Pulmonary artery endothelial cell (primary cell): ENCODE data around the gene LILRB1. TPM values are rescaled to one million over a fixed set of nuclear protein-coding genes. Genes with fewer than 3 reads are reported as not detected.
"Not testable (repeated sequence)": the region's sequence is repeated elsewhere in the genome, so short reads cannot be mapped to it uniquely, and the experiment has no call there.

Experiments
- DNase-seq: peaks from one replicate; pipeline ENCODE4 v3.0.0-alpha.2; 2011; ENCODE audit warnings: low read depth, low spot score
- total RNA-seq: library from RNA; depleted of rRNA; stranded (reverse); fragments of >200 nt; gene quantifications from 2 replicates; pipeline ENCODE4 v1.2.3, GENCODE V29; 2014

Gene LILRB1
- total RNA-seq, 1 donor from 2014 or later = not detected

DNA sequence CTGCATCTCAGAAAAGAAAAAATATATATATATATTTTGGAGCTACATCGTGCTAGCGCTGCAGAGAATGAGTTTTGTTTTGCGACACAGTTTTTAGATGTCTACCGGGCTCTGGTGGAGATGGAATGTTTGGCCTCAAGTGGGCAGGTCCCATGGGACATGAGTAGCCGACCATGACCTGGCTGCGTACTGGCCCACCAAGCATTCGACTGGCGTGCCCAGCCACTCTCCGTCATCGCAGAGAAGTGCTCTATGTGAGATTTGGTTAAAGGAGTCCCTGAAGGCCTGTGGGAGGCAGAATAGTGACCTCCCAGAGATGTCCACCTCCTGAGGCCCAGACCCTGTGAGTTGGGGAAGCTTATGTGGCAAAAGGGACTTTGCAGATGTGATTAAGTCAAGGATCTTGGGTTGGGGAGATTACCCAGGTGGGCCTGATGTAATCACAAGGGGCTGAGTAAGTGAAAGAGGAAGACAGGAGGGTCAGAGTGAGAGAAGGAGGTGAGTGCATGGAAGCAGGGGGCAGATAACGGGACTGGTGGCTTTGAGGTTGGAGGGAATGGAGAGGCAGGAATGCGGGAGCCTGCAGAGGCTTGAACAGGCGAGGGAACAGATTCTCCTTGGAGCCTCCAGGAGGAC lies 31.7 kb downstream of the LILRB1 start:
- no peak for DNase-seq

DNA sequence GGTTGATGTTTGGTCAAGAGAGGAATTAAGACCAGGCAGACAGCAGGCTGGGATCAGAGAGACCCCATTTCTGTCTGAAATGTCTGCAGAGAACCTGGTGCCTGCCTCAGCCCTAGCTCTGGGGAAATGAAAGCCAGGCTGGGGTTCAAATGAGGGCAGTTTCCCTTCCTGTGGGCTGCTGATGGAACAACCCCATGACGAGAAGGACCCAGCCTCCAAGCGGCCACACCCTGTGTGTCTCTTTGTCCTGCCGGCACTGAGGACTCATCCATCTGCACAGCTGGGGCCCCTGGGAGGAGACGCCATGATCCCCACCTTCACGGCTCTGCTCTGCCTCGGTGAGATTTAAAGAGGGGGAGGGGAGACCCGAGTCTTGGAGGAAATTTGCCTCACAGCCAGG lies 32.4 kb downstream of the LILRB1 start, which contains the start of gene LILRB4:
Gene LILRB4 (plus strand): TSS at position 256 of the 400 bp plus-strand sequence. CDS start 49 bp downstream, at position 305.
- no peak for DNase-seq

DNA sequence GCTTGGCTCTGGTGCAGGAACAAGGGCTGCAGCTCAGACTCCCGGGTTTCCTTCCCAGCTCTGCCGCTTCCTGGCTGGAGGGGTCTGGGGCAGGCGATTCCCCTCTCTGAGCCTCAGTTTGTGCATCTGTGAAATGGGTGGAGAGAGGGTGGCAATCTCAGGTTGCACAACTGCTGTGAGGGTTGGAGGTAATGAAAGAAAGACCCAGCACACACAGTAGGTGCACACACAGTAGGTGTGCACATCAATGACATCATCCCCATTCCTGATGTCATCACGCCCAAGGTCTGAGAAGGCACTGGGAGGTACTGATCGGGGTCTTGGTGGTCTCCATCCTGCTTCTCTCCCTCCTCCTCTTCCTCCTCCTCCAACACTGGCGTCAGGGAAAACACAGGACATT lies 35.2 kb downstream of the LILRB1 start:
- DNase-seq = no peak

DNA sequence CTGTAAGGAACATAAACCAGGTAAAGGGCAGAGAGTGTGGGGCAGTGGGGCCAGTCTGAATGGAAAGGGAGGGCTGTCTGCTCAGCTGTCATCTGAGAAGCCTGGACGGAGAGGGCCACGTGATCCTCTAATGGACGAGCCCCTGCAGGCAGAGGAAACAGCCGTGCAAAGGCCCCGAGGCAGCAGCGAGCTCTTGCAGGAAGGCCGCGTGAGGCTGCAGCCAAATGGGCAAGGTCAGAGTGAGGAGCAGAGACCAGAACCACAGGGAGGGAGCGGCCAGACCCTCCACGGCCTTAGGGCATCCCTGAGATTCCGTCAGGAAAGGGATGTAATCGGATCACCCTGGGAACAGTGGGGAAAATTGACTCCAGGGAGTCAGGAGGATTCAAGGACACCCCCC lies 36.9 kb downstream of the LILRB1 start:
- DNase-seq = no peak

DNA sequence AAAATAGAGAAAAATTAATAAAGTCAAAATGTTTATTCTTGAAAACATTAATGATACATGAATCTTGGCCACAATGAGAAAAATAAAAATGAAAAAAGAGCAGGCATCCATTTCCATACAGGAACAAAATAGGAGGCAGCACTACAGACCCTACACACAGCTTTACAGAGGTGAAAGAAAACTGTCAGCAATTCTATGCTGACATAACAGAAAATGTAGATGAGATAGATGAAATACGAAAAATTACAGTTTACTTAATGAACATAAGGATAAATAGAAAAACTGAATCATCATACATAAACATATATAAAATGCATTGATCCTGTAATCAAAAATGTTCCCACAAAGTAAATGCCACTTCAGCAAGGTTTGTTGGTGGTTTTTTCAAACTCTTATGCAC lies 38.1 kb downstream of the LILRB1 start:
- DNase-seq = no peak

DNA sequence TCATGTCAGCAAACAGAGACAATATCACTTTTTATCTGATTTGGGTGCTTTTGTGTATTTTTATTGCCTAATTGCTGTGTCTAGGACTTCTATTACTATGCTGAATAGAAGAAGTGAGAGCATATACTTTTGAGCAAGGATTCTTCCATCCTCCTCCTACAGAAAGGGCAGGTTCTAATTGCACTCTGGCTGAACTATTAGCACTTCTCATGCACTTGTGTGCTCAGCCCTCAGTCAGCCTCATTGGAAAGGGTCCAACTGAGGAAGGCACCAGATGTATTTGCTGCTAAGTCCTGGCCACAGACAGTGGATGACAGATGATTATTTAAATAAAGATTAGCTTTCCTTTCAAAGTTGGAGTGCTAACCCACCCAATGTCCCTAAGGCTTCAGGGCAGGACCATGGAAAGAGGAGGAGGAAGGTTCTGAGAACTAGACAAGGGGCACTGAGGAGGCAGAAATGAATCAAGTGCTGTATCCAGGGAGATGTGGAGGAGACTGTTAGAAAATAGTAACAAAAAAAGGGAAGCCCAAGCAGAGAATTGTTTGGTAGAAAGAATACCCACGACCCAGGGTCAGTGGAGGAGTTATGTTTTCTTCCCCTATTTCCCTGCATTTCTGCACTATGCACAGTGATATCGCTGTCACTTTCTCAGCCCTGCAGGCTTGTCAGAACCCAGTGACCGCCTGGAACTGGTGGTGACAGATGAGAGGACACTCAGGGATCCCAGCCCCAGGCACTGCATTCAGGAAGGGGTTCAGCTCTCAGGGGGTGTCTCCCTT lies 40.5 kb downstream of the LILRB1 start:
- no peak for DNase-seq

DNA sequence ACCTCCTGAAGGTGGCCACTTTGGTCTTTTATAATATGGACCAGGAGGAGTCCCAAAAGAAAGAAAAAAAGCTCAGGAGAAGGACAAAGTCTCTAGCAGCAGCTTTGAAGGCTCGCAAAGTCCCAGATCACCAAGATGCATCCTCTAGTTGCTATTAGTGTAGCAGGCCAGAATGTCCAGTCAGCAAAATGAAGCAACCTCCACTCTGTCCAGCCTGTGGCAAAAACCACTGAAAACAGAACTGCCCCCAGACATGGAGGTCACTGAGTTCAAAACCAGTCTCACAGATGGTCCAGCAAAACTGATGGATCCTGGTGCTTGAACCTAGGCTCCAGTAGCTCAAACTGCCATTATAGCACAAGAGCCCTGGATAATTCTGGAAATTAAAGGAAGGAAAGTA lies 42.9 kb downstream of the LILRB1 start:
- DNase-seq = no peak

DNA sequence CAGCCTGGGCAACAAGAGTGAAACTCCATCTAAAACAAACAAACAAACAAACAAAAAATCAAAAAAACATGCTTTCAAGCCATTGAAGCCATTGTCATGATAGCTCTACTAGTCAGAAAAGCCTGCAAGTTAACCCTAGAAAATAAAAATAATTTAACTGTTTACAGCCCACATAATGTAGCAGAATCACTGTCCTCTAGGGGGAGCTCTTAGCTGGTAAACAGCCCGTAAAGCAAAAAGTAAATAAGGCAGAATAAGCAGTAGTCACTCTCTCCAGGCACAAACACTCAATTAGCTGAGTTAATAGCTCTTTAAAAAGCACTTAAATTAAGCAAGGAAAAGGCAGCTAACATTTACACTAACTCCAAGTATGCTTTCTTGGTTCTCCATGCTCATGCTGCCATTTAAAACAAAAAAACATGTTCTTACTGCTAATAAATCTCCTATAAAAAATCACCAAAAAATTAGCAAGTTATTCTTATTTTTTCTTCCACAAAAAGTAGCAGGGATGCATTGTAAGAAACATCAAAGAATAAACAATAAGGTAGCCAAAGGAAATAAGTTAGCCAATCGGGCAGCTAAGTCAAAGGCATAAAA lies 43.8 kb downstream of the LILRB1 start:
- DNase-seq = no peak

DNA sequence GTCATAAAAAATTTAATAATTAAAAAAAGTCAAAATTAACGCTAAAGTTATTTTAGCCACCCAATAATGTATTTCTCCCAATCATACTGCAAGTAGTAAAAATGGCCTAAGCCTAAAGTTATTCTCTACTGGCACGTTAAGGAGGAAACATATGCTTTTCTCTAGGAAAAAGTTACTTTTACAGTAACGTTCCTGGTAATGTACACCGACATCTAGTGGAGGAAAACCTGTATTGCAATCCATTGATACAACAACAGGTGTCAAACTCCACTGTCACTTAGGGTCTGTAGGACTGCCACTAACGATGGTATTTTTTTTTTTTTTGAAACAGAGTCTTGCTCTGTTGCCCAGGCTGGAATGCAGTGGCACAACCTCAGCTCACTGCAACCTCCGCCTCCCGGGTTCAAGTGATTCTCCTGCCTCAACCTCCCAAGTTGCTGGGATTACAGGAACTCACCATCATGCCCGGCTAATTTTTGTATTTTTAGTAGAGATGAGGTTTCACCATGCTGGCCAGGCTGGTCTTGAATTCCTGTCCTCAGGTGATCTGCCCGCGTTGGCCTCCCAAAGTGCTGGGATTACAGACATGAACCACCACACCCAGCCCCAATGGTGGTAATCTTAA lies 46.0 kb downstream of the LILRB1 start:
- not testable (repeated sequence) for DNase-seq

DNA sequence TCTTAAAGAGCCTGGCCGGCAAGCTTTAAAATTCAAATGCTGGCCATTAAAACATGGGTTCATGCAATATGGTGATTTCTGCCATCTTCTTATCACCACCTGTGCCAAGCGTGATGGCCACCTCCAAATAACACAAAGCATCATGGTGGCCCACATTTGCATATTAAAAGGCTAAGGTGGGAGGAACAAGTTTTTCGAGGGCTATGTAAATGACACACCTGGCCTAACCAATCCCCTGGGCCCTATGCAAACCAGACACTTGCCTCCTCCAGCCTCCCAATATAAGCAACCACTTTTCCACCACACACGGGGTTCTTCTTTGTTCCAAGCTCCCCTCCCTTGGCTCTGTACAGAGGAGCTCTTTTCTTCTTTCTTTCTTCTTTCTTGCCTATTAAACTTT lies 46.9 kb downstream of the LILRB1 start:
- DNase-seq = no peak

DNA sequence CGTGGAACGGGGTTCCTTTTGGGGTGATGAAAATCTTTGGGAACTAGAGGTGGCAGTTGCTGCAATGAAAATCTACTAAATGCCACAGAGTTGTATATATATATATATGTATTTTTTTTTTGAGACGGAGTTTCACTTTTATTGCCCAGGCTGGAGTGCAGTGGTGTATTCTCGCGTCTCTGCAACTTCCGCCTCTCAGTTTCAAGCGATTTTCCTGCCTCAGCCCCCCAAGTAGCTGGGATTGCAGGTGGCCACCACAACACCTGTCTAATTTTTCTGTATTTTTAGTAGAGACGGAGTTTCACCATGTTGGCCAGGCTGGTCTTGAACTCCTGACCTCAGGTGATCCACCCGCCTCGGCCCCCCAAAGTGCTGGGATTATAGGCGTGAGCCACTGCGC lies 51.3 kb downstream of the LILRB1 start:
- DNase-seq = not testable (repeated sequence)

DNA sequence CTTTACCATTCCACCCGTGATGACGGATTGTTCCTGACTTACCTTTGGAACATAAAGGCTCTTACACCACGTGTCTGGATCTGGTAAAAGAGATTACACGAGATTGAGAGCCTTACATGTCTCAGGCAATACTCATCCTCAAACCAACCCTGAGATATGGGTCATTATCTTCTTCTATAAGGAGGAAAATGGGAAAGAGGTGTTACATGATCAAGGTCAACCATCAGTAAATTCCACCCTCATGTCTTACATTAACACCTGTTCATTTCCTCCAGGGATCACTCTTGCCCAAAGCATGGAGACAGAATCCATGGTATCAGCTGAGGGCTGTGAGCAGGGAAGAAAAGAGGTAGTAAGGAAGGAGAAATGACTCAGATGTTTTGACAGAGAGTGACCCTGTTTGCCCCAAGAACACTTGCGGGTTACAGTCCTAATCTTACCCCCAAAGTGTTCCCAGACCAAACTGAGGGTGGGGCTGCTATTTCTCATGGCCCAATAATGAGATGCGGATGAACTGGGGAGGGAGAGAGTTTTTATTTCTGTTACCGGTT lies 52.1 kb downstream of the LILRB1 start:
- no peak for DNase-seq

DNA sequence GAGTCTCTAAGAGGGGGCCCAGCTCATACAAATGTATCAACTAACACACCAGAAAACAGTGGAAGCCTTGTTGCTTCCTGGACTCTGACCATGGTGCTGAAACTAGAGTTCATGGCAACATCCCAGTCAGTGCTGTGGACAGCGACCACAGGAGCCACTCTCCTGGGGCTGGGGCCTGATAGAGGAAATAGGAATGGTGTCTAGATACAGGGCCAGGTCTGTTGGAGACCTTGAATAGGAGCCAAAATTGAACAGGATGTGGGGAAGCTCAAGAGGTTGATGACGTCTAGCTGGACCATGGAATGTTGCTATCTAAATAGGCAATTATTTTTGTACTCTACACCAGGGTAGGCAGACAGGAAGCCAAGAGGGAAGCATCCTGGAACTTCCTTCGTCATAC lies 54.2 kb downstream of the LILRB1 start:
- no peak for DNase-seq

Other genes starting within 250 kb of the LILRB1 start
- gene TTYH1, start 215.0 kb upstream of the LILRB1 start, total RNA-seq = not detected in 2 replicates
- gene LENG8, start 181.3 kb upstream of the LILRB1 start, total RNA-seq = 26.8 and 33.6 TPM in 2 replicates
- gene LENG9, start 166.7 kb upstream of the LILRB1 start, total RNA-seq = 6.8 and 7.9 TPM in 2 replicates
- gene CDC42EP5, start 157.2 kb upstream of the LILRB1 start, total RNA-seq = 30.2 and 35.7 TPM in 2 replicates
- not detected in 2 replicates for gene LAIR2, start 127.7 kb upstream of the LILRB1 start, total RNA-seq
- not detected in 2 replicates for gene LILRA2, start 56.7 kb upstream of the LILRB1 start, total RNA-seq
- gene LILRA1, start 36.9 kb upstream of the LILRB1 start, total RNA-seq = not detected in 2 replicates
- not detected in 2 replicates for gene LILRB4, start 32.5 kb downstream of the LILRB1 start, total RNA-seq
- gene KIR3DL3, start 94.0 kb downstream of the LILRB1 start, total RNA-seq = not detected in 2 replicates
- gene KIR2DL3, start 108.0 kb downstream of the LILRB1 start, total RNA-seq = not detected in 2 replicates
- not detected in 2 replicates for gene KIR2DL1, start 139.3 kb downstream of the LILRB1 start, total RNA-seq
- gene KIR2DL4, start 173.1 kb downstream of the LILRB1 start, total RNA-seq = not detected in 2 replicates
- gene KIR3DL1, start 186.0 kb downstream of the LILRB1 start, total RNA-seq = not detected in 2 replicates
- gene KIR2DS4, start 202.2 kb downstream of the LILRB1 start, total RNA-seq = not detected in 2 replicates
- not detected in 2 replicates for gene KIR3DL2, start 220.0 kb downstream of the LILRB1 start, total RNA-seq
- not detected in 2 replicates for gene FCAR, start 243.8 kb downstream of the LILRB1 start, total RNA-seq